ENCODE results near the gene SEPTIN8.

The SEPTIN8 gene

DNA sequence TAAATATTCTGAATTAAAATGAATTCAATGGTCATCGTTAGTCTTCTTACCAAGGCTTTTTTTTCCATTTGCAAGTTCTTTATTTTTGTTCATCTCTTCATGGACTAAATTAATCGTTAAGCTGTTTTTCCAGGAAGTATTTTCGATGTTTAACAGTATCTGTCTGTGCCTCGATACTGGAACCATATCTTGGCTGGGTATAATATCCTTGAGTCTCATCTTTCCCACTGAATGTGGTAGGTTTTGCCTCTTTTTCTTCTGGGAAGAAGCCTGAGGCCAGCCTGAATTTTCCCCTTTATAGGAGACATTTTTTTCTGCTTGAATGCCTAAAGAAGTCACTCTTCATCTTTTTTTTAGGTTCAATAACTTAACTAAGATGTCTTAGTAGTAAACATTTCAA is 4.0 kb upstream of the SEPTIN8 start:
- no peak for DNase-seq

DNA sequence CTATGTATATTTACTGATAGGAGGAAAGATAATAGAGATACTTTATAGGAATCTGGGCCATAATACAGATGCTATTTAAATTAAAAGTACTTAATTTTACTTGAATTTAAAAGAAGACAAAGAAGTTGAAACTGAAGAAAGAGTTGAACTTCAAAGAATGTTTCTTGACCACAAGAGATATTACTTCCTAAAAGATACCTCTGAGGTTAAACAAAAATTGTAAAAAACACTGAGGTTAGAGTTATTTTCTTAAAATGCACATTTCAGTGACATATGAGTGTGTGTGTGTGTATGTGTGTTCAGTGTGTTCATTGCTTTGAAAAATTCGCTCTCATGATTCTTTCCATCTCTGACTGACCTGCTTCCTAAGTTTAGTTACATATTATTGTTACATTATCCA is 3.5 kb upstream of the SEPTIN8 start:
- peak in 1 of 2 donors; percentile 14 for DNase-seq

- DNase-seq, result no peak
Observed at GRCh38 chr5:132779961-132780360, 2.9 kb upstream of the SEPTIN8 start.

- DNase-seq, result no peak
Observed at GRCh38 chr5:132778856-132779255, 1.8 kb upstream of the SEPTIN8 start.

DNA sequence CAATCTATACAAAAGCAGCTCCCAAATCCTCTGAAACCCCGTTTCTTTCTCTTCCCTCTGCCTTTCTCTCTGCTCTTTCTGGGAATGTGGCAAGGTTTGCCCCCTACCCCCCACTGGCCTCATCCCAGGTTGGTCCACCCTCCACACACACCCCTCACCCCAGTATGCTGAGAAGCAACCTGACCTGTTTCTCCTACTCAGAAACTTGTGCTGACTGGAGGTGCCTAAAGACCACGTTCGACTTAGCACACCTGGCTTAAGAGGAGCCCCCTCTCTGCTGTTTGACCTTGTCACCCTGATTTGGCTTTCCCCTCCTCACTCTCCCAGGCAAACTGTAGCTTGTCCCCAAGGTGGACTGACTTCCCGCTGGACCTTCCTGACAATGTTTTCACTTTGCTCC is 1.1 kb upstream of the SEPTIN8 start:
- no peak for DNase-seq

DNA sequence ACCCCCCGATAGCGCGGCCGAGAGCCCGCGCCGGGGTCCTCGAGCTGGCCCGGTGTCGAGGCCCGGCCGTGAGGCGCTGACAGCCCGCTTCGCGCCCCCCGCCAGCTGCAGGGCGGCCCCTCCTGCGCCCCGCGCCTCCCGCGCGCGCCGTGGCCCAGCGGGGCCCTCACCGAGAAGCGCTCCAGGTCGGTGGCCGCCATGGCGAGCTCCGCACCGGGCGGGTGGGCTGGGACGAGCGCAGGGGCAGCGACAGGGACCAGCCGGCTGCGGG is 166 bp downstream of the SEPTIN8 start:
- DNase-seq, result no peak

GRCh38 chr5:132776131-132776937 is 705 bp downstream of the SEPTIN8 start:
- DNase-seq, result no peak

DNA sequence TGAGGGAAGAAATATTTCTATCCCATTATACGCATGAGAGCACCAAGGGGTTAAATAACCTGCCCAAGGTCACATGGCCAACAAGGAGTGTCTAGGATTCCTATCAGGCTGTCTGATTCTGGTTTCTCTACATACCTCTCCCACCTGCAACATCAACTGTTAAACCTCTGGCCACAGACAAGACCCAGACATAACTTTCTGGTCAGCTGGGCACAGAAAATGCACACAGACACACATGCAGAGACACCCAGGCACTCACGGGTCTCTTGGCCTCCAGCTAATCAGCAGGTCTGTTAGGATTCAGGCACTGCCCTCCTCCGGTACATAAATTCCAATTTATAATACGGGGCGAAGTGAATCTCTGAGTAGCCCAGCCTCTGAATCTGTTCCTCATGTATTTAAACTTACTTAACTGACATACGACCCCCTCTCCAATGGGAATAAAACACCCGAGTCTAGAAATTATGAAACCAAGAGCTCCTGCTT is 1.5 kb downstream of the SEPTIN8 start:
- DNase-seq, result no peak

- no peak for DNase-seq
Observed at GRCh38 chr5:132774896-132775295, 2.1 kb downstream of the SEPTIN8 start.

- no peak for DNase-seq
Observed at GRCh38 chr5:132774406-132774805, 2.6 kb downstream of the SEPTIN8 start.

DNA sequence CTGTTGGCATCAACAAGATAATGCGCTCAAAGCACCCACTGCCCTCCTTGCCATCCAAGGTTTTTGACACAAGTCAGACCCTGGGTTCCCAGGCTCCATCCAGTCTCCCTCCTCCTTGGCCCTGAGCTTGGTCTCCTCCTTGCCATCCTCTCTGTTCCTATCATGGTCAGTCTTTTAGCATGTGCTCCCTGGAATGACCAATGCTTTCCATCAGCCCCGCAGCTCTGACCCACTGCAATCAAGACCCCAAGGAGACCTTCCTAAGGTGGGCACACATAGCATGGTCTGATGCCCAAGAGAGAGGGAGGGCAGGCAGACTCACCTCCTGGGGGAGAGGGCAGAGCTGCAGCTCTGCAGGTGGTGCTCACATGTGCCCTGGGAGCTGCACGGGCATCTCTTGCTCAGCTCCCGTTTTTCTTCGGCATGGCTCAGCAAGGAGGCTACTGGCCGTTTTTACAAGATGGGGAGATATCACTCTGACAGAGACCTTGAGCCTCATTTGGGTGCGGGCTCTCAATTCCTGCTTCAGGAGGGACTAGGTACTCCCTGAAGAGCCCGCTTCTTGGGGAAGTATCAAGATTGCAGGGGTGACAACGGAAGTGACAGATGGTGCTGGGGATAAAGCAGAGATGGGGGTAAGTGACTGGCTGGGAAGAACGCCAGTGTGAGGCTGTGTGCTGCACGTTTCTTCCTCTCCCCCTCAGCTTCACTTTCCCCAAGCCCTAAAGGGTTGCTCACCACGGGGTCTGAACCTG is 3.3 kb downstream of the SEPTIN8 start:
- no peak for DNase-seq

DNA sequence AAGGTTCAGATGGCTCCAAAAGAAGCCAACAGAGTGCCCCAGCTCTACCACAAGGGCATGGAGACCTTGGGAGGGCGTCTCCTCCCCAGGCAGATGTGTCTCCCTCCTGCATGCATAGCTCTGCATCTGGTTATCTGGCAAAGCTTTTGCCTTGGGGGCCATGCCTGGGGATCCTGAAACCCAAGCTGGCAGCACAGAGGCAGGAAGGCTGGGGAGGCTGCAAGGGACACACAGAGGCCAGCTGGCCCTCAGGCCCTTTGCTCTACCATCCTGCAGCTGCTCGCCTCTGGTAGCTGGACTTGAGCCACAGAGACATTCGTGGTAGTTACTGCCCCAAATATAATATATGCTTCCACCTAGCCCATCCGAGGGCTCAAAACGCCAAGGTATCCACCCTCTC is 3.9 kb downstream of the SEPTIN8 start:
- DNase-seq, result no peak

- no peak for DNase-seq
Observed at GRCh38 chr5:132772291-132773070, 4.6 kb downstream of the SEPTIN8 start.

DNA sequence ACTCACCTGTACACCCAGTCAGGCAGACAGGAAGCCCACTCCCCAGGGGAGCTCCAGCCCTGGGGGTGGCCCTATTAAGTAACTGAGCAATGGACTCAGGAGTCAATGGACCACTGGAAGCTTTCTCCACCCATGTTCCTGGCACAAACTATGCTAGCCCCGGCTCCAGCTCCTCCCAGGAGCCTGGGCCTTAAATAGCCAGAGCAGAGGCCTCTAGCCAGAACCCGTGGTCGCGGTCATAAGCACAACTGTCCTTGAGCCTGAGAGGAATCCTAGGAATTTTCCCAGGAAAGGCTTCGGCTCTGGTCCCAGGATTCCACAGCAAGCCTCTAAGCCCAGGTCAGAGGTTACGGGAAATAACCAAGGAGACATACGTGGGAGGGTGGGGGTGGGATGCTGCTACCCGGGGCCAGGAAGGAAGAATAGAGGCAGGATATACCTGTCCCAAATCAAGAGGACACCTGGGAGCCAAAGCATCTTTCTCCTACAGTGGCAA is 5.5 kb downstream of the SEPTIN8 start:
- no peak for DNase-seq

DNA sequence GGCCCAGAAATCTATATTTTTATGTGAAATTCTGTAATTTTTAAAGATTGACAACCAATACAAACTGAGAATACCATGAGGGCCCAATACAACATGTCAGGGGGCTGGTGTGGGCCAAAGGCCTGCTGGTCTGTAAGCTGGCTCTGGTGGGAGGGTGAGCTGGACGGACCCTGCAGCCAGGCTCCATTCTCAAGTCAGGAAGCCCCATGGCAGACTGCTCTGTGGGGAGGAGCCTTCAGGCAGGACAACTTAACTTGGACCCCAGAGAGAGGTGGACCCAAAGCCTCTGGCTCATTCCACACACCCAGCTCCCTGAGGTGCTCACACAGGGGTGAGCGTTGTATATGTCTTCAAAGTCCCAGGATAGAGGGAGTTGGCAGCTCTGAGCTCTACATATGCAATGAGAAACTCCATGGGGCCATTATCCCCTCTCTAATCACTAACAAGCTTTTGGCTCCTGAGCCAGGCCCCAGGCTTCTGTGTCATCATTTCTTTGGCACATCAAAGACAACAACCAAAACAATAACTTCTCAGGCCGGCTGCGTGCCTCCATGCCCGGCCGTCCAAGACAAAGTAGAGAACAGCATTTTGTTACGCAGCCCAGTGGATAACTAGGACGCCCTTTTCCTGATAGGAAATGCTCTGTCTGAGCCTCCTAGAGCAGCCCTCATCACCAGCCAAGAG is 6.4 kb downstream of the SEPTIN8 start:
- peak in 1 of 2 donors; percentile 3 for DNase-seq

GRCh38 chr5:132768485-132768868 is 8.6 kb downstream of the SEPTIN8 start:
- no peak for DNase-seq

GRCh38 chr5:132767150-132767549 is 9.9 kb downstream of the SEPTIN8 start:
- no peak for DNase-seq

DNA sequence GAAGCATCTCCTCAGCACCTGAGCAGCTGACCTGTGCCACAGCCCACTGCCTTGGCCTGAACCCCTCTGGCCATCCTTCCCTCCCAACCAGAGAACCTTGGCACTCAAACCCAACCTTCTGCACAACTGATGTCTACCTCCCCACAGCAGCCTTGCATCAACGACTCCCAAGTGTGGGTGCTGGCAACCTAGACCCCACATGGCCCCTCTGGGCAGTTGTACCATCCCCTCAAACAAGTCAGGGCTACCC is 10.3 kb downstream of the SEPTIN8 start:
- no peak for DNase-seq

DNA sequence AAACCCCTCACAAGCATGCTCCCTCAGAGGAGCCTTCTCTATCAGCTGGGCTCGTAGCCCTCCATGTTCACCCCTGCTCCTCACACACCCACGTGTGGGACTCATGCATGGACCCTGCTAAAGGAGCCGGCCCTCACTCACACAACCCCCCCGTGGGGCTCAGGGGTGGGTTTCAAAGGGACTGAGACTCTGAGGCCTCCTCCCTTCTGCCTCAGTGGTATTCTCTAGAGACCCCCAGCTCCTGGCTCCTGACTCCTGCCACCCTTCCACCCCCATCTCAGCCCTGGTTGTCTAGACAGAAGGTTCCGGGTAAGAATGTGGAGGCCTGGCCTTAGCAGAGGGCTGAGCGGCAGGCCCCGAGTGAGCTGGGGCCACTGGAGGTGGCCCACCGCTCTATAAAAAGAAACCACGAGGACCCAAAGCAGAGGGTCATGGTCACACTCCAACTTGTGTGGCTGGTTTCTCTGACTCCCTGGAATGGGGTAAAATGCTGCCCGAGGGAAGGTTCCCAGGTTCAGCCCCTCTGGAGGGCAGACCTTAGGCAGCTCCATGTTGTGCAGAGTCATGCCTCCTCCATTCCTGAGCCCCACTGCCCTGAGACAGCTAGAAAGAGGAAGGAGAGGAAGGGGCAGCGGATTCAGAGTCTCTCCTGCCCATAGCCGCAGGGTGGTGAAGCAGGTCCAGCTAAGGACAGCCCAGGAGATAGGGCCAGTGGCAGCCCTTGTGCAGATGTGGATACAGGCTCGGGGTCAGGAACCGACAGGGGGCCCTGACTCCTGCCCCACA is 10.8 kb downstream of the SEPTIN8 start:
- DNase-seq, result no peak

GRCh38 chr5:132765311-132766019 is 11.6 kb downstream of the SEPTIN8 start:
- DNase-seq, result no peak

DNA sequence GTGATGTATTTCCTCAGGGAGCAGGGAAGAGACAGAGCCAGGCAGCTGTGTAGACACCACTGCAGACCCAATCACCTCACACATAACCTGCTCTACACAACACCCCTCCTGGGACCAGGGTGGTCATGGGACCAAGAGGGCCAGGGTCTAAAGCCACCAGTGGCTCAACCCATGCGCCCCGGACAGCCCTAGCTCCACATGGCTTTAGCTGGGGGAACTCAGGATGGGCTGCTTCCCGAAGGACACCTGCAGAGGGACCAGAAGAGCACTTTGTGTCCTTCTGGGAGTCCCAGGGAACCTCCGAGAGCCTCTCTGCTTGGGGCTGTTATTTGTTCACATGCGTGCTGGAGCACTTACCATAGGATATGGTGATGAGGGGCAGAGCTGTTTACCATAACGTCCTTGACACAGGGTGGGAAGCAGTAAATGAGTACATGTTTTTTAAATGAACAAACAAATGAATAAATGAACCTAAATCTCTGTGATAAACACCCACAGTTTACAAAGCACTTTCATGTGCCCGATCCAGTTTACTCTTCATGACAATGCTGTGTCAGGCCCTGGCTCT is 12.3 kb downstream of the SEPTIN8 start:
- peak in 1 of 2 donors; percentile 9 for DNase-seq
